GM12874 (cell line): ENCODE measurements around the gene NEK10.

Experiments
- CTCF ChIP-seq: IDR thresholded peaks from 2 replicates; pipeline ENCODE4 v1.5.1; 2011; ENCODE audit warnings: low read depth, mild to moderate bottlenecking, control low read depth, low read length, moderate library complexity; ENCODE audit not compliant: insufficient read depth

NEK10 gene

GRCh38 chr3:27307566-27307965 is 61.6 kb downstream of the NEK10 start:
- TF ChIP-seq CTCF, result no peak

- TF ChIP-seq CTCF, result no peak
Measured at GRCh38 chr3:27302891-27303290, 66.3 kb downstream of the NEK10 start.

GRCh38 chr3:27293939-27294338 is 75.2 kb downstream of the NEK10 start:
- no peak for TF ChIP-seq CTCF

DNA sequence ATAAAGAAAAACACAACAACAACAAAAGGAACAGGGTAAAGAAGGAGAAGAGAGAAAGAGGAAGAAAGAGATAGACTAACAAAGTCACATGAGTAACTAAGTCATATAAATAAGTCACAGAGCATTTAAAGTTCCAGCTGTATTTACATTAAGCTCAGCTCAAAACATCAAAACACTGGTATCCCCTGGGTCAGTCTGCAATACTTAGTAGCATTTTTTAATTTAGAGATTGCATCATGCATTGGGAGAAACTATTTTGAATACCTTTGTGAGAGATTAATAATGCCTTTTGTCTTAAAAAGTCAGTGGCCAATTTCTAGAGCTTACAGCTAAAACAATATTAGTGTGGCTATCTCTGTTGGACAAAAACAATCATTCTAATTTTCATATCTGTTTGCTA is 78.4 kb downstream of the NEK10 start:
- TF ChIP-seq CTCF, result no peak

DNA sequence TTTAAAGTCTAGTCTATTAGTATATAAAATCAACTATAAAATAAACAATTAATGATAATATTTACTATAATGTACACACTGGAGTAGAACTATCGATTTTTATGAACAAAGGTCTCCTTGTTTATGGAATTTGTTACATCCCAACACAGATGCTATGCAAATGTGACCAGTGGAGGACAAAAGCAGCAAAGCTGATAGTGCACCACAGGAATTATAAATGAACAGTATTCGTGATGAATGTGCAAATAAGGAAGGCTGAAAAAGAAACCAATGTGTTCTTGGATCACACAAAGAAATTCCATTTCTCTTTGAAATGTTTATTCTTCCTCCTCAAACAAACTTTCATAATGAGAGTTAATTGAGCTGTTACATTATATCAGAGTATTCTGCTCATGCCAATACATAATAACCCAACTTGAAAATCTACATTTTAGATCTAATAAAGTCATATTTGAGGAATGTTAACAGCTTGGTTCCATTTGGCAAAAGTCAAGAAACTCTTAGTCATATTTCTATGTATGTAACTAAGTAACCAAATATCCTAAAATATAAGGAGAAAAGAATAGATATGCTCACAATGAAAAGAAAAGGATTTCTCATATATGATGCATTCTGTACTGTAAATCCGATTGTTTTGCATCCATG is 79.3 kb downstream of the NEK10 start:
- no peak for TF ChIP-seq CTCF

DNA sequence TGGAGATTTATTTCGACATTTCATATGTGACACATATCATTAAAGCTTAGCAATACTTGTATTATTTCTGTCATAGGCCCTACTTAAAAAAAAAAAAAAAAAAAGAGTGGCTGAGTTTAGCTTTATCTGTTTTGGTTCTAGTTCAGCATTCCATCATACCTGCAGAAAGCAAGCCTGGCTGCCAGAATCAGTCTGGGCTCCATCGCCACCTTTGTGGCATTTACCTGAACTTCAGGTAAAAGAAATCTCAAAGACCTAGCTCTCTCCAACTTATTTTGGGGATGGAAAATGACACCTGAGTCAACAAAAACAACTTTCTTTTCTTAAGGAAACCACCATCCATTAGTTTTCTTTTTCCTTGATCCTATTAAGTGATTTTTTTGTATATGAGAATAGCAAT is 82.1 kb downstream of the NEK10 start:
- TF ChIP-seq CTCF, result no peak

- no peak for TF ChIP-seq CTCF
Measured at GRCh38 chr3:27285668-27286067, 83.5 kb downstream of the NEK10 start.
